HEK293T (cell line): ENCODE measurements around the gene CUL7.

Source experiments
- FOXK2 ChIP-seq: fragments of 450-650 bp; IDR thresholded peaks from 2 replicates; pipeline ENCODE4 v1.6.1; 2016; ENCODE audit warnings: mild to moderate bottlenecking
- FOXM1 ChIP-seq: fragments of 450-650 bp; IDR thresholded peaks from 2 replicates; pipeline ENCODE4 v1.6.1; 2017; ENCODE audit warnings: mild to moderate bottlenecking, borderline replicate concordance
- L3MBTL2 ChIP-seq: fragments of 450-650 bp; conservative IDR thresholded peaks from 2 replicates; pipeline ENCODE4 v1.6.1; 2016; ENCODE audit warnings: mild to moderate bottlenecking
- SP1 ChIP-seq: fragments of 450-650 bp; IDR thresholded peaks from 2 replicates; pipeline ENCODE4 v1.6.1; 2017
- SUZ12 ChIP-seq: fragments of 450-650 bp; IDR thresholded peaks from 2 replicates; pipeline ENCODE4 v1.6.1; 2016; ENCODE audit warnings: mild to moderate bottlenecking
- TARDBP ChIP-seq: fragments of 450-650 bp; IDR thresholded peaks from 2 replicates; pipeline ENCODE4 v1.6.1; 2016

GRCh38 chr6:43037197-43037596 lies 16.5 kb downstream of the CUL7 start:
- TF ChIP-seq TARDBP (no peak), FOXK2 (no peak), SUZ12 (no peak), SP1 (no peak), FOXM1 (no peak), L3MBTL2 (no peak)
